GM12865 (cell line): ENCODE data around the gene FCMR.

Source experiments
- DNase-seq: peaks from one replicate; pipeline ENCODE4 v3.0.0; 2010; ENCODE audit warnings: low read depth
- H3K4me3 ChIP-seq: 2 replicates; pipeline ENCODE4 v1.5.1; 2011; ENCODE audit warnings: mild to moderate bottlenecking, low read depth, low read length, control low read depth
- TF ChIP-seq, protein P1 (sequence below): IDR thresholded peaks from 2 replicates; pipeline ENCODE4 v1.5.1; 2011; ENCODE audit warnings: low read length, control low read depth, low read depth, inconsistent platforms; ENCODE audit not compliant: insufficient read depth; ENCODE audit errors: missing control alignments

Gene FCMR

GRCh38 chr1:206955476-206956451, 34.0 kb upstream of the FCMR start:
- peak; percentile 75 for DNase-seq

DNA sequence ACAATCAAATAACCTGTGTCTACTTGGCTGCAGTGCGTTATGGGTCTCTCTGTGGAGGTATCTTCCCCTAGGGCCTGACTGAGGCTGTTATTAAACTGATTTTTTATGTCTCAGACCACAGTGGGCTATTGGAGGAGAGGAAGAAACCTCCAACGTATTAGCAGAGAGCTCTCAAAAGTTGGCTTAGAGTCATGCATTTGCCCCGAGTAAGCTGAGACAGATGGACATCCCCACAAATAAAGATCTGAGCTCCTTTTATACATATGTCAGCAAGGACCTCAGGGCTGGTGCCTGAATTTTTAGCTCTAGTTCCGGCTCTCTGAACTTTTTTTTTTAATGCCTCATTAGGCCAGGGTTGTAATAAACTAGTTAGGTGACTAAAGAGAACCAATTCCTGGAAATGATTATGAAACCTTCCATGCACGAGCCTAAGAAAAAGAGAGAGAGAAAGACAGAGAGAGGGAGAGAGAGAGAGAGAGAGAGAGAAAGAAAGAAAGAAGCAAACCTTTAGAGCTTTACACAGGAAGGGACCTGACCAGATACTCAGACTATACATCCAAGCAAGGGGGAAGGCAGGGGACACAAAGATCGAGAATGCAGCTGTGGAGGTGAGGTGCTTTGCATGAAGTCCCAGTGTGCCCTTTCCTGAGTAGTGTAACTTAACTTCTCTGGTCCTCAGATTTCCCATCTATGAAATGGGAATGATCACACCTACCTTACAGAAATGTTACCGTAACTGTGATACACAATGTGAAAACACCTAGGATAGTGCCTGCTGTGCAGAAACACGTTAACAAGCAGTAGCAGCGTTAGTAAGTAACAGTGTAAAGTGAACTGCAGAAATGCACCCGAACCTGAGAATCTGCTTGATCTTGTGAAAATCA, 33.0 kb upstream of the FCMR start:
- TF ChIP-seq, protein P1, sequence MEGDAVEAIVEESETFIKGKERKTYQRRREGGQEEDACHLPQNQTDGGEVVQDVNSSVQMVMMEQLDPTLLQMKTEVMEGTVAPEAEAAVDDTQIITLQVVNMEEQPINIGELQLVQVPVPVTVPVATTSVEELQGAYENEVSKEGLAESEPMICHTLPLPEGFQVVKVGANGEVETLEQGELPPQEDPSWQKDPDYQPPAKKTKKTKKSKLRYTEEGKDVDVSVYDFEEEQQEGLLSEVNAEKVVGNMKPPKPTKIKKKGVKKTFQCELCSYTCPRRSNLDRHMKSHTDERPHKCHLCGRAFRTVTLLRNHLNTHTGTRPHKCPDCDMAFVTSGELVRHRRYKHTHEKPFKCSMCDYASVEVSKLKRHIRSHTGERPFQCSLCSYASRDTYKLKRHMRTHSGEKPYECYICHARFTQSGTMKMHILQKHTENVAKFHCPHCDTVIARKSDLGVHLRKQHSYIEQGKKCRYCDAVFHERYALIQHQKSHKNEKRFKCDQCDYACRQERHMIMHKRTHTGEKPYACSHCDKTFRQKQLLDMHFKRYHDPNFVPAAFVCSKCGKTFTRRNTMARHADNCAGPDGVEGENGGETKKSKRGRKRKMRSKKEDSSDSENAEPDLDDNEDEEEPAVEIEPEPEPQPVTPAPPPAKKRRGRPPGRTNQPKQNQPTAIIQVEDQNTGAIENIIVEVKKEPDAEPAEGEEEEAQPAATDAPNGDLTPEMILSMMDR: no peak
- no peak overlapping the region for H3K4me3 ChIP-seq
- no peak for DNase-seq

More at GRCh38 chr1:206955476-206956451, 34.0 kb upstream of the FCMR start:
- no peak overlapping the region for H3K4me3 ChIP-seq
- TF ChIP-seq, protein P1: no peak

- DNase-seq: no peak
- TF ChIP-seq, protein P1: no peak
- no peak overlapping the region for H3K4me3 ChIP-seq
Observed at GRCh38 chr1:206953626-206954025, 31.9 kb upstream of the FCMR start.

DNA sequence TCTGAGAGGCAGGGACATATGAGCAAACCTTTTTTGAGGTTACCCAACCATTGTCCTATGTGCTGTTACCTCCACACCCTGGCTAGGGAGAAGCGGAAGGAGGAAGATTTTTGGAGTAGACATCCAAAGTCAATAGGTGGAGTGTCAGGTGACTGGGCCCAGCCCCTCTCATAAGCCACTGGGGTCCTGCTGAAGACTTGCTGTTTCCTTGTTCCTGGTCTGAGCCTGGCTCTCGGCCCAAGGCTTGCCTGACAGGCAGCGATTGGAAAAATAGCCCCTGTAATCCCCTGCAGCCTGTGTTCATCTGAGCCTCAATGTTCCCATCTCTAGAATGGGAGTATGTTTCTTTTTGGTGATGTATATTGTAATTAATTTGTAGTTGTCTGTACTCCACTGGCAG, 31.4 kb upstream of the FCMR start:
- TF ChIP-seq, protein P1: no peak
- DNase-seq: no peak
- H3K4me3 ChIP-seq: no peak overlapping the region

- TF ChIP-seq, protein P1: no peak
- no peak for DNase-seq
- H3K4me3 ChIP-seq: no peak overlapping the region
Observed at GRCh38 chr1:206952171-206952570, 30.4 kb upstream of the FCMR start.

GRCh38 chr1:206951318-206952100, 29.8 kb upstream of the FCMR start:
- TF ChIP-seq, protein P1: no peak
- DNase-seq: no peak

More at GRCh38 chr1:206951318-206952100, 29.8 kb upstream of the FCMR start:
- no peak overlapping the region for H3K4me3 ChIP-seq
